HG02943 (cell line): ENCODE data around the gene COA5.

Experiments
- ATAC-seq: cut with Tn5 transposase; IDR thresholded peaks from one replicate; pipeline ENCODE4 v1.9.1; 2021; ENCODE audit warnings: mild to moderate bottlenecking, low read depth, moderate library complexity; ENCODE audit not compliant: unreplicated experiment

COA5 gene

DNA sequence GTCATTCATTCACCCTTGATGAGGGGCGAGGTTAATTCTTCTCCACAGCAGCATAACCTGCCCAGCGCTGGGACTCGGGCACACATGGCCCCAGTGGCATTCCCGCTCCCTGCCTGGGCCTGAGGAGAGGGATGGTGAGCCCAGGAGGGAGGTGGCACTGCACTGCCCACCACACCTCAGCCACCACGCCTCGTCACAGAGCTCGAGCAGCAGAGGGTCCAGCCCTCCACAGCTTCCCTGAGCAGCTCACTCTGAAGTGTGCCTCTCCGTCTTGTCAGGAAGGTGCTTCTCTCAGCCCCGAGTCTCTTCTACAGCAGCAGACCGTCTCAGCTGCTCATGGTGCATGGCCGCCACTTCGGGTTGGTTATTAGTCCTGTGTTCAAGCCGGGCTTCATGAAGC lies 34.9 kb downstream of the COA5 start:
- no peak for ATAC-seq

DNA sequence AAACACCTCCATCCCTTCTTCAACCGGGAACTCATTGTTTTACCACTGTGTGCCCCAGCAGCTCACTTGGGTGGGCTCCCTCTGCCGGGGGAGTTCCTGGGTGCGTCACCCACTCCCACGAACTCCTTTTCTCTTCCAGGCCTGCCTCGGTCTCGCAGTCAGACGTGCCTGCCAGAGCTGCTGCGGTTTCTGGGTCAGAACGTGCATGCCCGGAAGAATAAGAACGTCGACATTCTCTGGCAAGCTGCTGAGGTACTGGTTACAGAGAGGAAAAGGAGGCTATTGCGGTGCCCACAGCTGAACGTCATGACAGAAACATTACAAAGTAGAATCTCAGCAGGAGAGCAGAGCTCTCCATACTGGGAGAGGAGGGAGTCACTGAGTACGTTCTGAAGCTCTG lies 35.6 kb downstream of the COA5 start:
- no peak for ATAC-seq

DNA sequence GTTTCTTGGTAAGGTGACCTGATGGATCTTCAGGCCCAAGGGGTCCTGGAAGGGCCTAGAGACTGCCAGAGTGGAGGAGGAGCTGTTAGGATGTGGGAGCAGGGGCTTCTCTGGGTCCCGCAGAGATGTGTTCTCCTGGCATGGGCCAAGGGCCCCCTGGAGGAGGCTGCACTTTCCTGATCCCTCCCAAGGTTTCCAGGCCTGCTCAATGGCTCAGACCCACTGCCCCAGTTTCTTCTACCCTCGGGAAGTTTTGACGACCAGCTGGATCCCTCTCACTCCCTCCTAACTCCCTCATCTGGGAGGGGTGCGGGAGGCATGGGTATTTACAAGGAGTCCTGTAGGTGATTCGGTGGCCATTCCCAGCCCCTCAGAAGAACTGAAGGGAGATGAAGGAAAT lies 36.1 kb downstream of the COA5 start:
- ATAC-seq, result no peak

DNA sequence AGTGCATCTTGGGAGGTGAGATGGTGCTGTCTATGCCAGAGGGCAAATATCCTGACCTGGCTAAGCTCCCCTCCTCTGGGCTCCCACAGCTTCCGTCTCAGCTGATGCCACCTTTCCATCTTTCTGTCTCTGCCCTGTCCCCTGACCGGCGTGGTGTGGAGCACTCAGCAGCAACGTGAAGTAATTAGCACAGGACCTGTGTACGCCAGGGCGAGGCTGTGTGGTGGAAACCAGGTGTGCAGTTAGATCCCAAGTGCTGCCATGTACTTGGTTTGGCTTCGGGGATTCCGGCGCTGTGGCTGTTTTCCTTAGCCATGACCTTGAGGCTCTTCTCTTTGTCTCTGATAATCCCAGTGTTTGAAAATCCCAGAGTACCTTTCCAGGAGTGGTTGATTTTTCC lies 36.5 kb downstream of the COA5 start:
- no peak for ATAC-seq

DNA sequence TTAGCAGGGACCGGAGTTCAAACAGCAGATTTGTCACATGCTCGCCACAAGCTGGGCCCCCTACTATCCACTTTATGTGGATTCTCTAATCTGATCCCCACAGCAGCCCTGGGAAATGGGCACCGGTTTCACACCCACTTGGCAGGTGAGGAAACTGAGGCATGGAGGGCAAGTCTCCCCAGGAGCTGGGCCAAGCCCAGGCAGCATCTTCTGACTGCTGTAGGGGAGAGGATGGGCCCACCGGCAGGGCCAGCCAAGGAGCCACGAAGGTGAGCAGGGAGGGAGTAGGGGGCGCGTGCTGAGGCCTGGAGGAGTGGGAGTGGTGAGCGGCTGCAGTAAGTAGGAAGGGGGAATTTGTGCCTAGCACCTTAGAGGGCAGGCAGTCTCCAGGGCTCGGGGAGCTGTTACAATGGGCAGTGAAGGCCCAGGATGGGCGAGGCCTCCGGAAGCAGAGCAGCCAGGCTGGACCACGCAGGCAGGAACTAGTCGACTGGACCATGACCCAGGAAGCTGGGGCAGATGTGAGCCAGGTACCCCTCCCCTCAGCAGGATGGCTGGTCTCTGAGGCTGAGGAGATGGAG lies 37.1 kb downstream of the COA5 start:
- ATAC-seq, result no peak

DNA sequence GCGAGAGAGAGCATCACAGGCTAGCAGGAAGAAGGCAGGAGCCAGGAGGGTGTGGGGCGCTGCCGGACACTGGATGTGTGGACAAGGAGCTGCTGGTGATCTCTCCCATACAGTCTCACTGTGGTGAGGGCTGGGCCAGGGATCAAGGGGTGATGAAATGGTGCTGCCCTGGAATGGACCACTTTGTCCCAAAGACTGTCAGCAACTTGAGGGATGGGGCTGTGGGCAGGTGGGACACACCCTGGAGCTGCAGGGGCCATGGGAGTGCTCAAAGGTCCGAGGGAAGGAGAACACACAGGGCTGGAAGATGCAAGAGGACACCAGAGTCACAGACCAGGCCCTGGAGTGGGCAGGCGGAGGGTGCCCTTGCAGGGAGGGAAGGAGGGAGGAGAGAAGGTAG lies 38.0 kb downstream of the COA5 start:
- no peak for ATAC-seq

DNA sequence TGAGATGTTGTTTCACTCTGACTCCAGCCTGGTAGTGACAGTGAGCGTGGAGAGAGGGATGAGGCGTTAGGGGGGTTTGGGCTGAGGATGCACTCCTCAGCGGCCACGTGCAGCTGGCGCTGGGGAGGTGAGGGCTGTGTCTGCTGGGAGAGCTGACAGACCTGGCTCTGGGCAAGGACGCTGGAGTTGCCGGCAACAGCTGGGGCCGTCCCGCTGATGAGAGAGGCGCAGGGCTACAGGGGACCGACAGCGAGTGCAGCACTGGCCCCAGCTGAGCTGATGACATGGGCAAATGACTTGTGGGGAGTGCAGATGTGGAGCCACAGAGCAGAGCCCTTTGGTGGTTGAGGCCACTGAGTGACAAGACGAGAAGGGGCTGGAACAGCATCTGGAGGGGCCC lies 38.4 kb downstream of the COA5 start:
- ATAC-seq, result no peak

DNA sequence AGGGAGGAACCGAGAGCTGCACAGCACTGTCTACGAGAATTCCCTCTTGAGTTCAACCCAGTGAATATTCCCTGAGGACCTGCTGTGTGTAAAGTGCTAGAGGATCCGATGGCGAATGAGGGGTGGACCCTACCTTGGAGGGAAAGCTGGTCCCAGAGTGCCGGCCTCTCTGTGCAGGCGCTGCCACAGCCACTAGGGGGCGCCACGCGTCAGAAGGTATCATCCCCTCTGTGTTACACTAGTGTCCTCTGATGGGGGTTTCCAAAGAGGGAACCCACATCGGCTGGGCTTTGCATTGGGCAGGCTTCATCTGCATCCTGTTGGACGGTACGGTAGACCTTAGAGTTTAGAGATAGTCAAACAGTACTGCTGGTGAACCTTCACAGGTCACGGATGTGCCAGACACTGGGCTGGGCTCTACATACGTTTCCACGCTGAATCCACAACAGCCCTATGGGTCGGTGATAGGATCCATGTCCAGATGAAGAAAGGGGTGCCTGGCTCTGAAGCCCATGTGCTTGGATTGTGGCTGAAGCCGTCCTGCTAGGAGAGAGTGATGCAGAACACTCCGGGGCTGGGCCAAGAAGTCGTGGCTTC lies 39.0 kb downstream of the COA5 start:
- ATAC-seq, result no peak

DNA sequence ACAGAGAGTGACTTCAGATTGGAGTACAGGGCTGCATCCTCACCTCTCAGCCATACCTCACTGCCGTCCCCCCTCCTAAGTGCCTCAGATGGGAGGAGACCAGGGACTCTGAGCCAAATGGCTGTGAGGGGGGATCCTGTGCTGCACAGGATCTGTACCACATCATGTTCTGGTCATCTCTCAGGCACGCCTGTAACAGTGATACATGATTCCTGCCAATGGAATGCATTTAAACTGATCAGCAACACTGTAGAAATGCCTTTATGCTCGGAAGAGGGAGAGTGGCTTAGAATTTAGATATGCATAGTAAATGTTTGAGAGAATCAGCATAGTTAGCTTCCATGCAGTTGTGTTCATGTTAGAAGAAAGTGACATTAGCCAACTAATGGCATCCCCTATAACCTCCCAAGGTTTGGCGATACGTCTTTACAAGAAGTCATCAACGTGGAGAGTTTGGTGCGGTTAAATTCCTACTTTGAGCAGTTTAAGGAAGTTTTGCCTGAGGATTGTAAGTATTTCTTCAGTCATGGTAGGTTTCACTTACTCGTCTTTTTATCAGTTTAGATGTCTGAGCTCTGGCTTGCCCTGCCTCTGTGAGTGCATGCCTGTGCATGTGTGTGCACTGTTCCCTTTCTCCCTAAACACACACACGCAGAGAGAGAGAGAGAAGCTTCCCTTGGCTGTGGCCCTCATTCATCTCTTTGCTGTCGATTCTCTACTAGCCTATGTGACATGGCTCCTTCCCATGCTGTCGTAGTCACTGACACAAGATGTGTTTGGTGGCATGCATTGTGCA lies 40.0 kb downstream of the COA5 start:
- no peak for ATAC-seq

DNA sequence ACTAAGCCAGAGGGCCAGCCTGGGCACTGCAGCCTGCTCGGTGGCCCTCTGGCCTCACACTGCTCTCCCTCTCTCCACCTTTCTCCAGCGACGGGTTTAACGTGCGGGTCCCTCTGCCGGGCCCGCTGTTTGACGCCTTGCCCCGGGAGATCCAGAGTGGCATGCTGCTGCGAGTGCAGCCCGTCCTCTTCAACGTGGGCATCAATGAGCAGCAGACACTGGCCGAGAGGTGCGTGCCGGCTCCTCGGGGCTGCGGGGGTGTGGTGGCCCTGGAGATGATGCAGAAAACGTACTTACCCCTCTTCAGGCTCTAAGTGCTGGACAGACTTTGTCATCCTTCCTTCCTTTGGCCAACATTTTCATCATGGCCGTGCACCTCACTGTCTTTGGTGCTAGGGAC lies 42.4 kb downstream of the COA5 start:
- ATAC-seq, result no peak

DNA sequence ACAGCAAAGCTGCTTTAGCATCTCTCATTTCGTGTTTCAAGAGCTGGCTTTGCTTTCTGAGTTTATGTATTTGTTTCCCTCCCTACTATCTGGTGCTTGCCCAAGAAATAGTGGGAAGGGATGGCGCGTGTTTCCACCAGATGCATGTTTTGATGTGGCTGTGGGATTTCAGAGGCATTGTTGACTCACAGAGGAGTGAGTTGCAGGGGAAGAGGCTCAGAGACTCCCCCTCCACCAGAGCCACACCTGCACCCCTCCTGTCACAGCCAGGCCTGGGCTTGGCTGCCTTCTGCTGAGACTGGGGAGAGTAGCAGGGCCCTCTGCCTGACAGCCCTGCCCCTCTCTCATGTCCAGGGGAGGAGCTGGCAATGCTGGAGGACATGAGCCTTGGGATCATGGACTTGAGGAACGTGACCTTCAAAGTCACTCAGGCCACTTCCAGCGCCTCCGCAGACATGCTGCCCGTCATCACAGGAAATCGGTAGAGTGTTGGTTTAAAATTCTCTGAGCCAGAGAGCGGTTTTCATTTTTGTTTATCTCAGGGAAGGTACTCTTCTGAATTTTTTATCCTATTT lies 42.9 kb downstream of the COA5 start:
- ATAC-seq, result no peak

DNA sequence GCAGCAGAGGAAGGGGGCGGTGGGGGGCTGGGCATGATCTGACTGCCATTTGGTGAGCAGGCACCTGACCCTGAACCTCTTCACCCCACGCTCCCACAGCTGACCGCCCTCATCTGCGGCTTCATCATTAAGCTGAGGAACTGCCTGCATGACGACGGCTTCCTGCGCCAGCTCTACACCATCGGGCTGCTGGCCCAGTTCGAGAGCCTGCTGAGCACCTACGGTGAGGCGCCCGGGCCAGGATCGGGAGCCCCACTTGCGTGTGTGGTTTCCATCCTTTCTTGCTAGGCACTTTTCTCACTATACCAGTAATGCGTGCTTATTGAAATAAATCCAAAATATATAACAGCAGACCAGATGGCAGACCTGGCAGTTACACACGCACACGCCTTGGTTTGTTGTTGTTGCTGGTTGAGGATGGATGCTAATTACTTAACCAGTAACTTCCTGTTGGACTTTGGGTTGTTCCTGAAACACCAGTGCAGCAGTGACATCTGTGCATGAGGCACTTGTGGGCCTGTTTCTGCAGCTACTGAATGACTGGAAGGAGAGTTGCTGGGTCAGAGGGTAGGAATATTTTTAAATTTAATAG lies 43.7 kb downstream of the COA5 start:
- ATAC-seq, result no peak

DNA sequence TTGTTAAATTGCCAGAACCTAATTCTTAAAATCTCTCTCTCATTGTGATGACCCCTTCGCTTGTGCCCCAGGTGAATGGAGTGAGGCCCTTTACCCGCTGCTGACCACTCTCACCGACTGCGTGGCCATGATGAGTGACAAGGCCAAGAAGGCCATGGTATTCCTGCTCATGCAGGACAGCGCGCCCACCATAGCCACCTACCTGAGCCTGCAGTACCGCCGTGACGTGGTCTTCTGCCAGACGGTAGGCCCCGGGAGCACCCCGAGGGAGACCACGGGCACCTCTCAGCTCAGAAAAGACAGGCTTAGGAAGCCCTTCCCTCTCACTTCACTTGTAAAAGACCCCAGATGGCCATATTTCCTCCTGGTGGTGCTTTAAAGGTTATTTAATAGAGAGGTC lies 44.9 kb downstream of the COA5 start:
- ATAC-seq, result no peak

DNA sequence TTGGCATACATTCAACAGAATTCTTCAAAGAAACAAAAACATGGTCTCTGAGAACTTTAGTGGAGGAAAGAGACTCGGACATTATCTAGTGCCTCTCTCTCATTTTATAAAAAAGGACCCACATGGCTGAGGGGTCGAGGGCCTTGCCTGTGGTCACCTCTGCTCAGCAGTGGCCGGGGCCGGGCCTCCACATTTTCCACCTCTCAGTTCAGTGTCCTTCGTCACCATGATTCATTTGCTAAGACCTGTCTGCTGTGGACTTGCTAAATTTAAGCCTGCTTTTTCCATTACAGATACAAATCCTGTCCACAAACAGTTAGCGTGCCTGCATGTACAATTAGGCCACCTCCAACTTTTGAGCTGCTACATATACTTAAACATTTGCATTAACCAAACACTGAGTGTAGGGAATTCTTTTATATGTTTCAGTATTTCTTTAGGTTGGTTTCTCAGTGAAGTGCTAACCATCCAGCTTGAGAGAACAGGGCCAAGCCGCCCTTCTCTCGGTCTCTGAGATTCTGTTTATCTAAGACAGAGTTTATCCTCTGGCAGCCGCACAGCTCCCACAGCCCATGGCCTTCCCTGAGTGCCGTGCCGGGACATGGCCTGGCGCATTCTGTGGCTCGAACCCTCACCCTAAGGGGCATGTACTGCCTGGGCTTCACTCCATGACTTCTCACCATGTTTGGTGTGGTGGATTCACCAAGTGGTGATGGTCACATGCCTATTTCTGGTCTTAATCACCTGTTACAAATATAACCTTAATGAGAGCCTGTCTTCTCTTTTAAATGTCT lies 46.2 kb downstream of the COA5 start:
- no peak for ATAC-seq

DNA sequence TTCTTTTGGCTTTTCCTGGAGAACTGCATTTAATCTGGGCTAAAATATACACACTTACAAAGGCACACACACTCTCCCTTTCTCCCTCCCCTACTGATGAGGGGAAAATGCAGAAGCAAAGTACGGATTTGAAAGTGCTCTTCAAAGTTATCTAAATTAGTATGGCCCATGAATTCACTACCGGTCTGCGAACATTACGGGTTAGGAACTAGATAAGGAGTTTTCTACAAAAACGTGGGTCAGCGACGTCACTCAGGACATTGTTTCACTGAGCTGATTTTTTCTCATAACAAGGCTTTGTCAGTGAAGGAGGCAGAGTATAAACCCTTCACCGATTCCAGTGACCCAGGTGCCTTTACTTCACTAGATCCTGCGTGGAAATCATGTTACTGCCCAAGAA lies 47.3 kb downstream of the COA5 start:
- ATAC-seq, result no peak

DNA sequence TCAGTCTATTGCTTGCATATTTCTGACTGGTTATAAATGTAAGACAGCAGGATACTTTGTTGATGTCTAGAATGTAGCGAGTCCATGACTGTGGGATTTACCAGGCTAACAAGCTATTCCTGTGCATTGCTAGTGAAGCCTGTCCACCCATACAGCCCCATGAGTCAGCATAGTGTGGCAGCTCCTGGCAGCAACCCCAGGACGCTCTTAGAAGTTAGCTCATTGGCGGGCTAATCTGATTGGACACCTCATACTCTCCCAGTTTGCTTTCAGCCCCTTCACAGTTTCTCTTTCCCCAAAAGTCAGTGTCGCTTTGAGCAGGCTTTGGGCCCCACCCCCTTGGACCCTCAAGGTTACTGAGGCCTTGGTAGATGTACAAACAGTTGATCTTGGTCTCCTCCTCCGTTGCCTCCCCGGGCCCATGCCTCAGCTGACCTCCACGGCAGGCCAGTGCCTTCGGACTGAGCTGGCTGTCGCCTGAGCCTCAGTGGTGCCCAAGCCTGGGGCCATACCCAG lies 48.0 kb downstream of the COA5 start:
- no peak for ATAC-seq

DNA sequence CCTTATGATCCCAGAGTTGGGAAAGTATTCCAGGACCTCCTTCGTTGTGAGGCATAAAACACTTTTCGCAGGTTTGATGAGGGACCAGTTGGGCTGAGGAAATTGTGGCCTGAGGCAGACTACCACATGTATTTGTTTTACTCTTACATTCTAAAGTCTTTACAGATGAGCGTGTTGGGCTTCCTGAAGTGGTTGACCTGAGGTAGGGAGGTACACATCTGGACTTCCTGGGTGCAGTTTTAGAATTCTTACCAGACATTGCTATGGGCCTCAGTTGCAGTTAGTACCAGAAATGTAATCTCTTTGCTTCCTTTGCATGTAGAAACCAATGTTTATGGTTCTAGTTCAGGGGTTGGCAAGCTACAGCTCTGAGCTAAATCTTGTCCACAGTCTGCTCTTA lies 48.7 kb downstream of the COA5 start:
- ATAC-seq, result no peak

DNA sequence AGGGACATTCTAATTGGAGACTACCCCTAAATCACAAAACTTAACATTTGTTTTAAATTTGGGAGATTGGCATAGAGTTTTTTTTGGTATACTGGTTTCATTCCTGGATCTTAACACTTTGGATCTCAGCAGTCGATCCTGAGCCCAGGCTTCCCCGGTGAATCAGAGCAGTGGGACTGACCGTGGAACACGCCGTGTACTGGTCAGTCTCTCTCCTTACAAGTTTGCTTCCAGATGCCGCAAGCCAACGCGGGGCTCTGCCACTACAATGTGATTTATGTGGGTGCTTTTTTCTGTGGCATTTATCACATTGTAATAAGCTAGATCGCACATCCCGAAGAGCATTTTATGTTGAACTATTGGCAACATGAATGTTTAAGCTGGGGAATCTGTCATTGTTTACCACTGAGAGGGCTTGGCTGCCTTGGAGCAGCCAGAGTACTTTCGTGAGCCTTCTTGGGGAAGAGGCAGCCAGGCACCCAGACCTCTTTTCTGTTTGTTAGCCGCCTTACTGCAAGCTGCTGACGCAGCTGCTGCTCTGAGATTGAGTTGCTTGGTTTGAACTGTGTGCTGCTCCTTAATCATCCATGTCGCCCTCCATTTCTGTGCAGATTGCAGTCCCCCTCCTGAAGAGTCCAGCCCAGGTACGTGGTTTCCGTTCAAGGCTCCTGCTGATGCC lies 49.3 kb downstream of the COA5 start:
- no peak for ATAC-seq

DNA sequence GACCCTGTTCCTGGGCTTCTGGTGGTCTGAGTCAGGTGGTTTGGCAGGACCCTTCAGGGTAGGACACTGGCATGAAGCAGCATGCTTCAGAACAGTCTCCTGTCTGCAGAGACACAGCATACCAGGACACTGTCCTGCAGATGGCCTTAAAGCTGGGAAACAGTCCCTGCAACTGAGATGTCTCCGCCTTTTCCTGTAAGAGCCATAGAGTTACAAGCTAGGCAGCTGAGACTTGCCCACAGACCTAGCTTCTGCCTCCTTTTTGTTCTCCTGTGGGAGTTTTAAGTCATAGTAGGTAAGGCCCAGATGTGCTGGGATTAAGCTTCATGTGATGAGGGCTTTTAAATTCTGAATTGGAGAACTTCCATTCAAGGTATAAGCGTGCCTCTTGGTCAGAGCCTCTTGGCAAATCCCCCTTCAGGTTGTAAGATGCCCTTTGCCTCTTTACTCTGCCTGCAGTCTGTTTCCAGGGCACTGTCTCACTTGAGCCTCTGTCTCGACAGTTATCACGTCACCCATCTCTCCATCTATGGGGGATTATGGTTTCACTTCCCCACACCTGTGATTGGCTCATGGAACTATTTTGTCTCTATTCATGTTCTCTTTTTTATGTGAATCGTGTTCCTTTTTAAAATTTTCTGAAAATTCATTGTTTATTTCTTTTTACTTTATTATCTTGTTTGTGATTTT lies 51.8 kb downstream of the COA5 start:
- peak; percentile 62 for ATAC-seq
